NCI-H345 (cell line): ENCODE results near the gene LIMK2.
"Not testable (repeated sequence)": the region's sequence is repeated elsewhere in the genome, so short reads cannot be mapped to it uniquely, and the experiment has no call there.

Experiments used
- DNase-seq: peaks from one replicate; lab custom pipeline; 2025; lab: John Stamatoyannopoulos, UW

The LIMK2 gene

DNA sequence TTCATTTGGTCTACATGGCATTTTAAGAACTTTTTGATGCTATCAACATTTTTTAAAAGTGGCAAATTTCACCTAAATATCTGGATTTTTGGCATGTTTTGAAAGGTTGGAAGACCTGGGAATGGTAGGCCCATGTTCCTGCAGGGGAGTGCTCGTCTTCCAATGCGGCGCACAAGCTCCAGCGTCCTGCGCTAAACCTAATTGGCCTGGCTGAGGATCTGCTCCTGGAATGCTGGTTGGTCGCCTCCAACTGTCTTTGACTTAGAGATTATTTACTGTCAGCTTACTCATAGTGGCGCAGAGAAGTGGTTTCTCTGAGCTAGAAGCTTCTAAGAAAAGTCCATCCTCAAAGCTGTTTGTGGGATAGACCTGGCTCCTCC lies 626 bp upstream of the LIMK2 start:
- no peak for DNase-seq

DNA sequence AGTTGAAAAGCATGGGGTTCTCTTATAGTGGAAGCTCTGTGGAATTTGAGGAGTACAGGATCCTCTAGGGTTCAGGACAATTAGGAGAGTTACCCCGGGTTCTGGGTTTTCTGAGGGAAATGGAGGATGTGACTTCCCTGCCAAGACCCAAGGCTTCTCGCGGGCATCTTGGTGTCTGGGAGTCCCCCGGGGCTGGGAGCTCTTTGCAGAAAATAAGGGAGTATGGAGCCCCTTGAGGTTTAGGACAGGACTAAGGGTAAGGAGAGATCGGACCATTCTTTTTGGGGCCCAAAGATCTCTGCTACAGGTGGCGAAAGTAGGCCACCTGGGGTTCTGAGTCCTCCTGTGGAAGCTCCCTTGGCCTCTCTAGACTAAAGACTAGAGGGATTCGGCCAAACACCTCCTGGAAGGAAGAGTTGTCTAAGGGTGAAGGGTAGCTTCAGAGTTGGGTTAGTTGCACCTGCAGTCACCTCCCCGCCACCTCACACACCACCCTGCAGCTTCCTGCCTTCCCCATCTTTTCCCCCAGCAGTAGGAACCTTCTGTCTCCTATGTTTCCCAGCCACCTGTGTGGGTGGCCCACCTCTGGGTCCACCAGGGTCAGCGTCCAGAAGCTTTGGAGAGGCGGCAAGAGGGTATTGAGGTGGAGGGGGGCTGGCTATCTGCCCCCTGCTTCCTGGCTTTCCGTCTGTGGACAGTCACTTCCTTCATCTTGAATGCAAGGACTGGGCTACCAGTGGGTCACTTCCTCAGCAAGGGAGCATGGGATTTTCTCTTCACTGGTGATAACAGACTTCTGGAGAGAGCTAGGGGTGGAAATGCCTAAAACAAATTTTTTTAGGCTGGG lies 908 bp downstream of the LIMK2 start:
- DNase-seq, result no peak

DNA sequence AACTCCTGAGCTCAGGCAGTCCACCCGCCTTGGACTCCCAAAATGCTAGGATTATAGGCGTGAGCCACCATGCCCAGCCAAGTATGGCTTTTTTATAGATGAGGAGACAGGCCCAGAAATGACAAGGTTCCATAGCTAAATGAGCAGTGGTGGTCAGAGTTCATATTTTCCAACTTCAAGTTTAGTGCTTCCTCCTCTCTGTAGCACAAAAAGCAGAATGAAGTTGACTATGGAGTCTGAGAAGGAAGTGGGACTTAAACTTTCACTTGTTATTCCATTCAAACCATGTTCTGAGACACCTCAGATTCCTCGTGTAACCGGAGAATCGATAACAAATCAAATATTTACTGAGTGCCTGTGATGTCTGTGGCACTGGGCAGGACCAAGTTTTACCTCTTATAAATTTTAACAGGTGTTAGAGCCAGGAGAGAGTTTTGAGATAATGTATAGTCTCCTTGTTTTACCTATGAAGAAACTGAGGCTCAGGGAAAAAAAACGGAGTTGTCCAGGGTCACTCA lies 3.0 kb downstream of the LIMK2 start:
- DNase-seq, result no peak

DNA sequence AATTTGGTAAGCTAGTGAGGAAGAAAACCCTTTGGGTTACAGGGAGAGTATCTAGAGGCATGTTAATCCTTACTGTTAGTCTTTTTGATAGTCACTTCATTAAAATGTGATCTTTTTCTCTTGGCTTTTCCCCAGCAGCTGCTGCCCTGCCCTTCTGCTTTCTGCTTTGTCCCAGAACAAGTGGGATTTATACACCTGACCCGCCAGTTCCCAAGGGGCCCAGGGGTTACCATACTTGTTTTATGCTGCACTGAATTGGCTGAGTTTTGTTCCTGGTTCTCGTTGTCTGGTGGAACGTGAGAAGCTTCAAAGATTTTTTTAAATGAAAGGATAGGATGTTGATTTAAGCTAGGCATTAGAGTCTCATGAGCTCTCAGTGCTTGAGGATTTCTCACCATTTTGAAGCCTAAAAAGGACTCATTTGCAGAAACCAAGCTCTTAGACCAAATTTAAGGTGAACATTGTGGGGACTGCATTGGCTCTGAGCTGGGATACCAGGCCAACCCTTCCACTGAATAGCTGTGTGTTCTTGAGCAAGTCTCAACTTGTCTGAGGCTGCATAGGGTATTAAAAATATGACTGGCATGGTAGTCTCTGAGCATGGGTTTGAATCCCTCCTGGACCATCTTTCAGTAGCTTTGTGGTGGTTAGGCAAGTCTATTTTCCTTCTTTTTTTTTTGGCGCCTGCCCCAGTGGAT lies 6.6 kb downstream of the LIMK2 start:
- no peak for DNase-seq

DNA sequence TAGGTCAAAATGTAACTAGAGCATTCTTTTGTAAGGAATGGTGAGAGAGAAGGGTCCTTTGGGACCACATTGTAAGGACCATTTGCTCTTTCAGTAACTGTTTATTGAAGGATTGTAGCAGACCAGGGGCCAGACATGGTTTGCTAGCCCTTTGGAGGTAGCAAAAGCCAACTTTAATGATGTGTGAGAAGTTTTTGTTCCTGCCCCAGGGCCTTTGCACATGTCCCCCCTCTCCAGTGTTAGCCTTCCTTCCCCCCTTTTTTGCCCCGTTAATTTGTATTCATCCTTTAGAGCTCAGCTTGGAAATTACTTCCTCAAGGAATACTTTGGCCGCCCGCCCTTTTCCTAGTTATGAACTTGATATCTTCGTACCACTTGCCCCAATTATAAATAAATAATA lies 9.0 kb downstream of the LIMK2 start:
- no peak for DNase-seq

DNA sequence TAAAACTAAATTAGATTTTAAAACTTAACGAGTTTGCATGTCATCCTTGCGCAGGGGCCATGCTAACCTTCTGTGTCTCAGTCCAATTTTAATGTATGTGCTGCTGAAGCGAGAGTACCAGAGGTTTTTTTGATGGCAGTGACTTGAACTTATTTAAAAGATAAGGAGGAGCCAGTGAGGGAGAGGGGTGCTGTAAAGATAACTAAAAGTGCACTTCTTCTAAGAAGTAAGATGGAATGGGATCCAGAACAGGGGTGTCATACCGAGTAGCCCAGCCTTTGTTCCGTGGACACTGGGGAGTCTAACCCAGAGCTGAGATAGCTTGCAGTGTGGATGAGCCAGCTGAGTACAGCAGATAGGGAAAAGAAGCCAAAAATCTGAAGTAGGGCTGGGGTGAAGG lies 10.6 kb downstream of the LIMK2 start:
- no peak for DNase-seq

DNA sequence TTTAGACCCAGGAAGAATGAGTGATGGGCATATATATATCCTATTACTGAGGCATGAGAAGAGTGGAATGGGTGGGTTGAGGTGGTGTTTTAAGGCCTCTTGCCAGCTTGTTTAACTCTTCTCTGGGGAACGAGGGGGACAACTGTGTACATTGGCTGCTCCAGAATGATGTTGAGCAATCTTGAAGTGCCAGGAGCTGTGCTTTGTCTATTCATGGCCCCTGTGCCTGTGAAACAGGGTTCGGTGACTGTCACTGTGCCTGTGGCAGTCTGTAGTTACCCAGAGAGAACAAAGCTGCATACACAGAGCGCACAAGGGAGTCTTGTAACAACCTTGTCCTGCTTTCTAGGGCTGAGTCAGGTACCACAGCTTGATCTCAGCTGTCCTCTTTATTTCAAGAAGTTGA lies 11.7 kb downstream of the LIMK2 start:
- DNase-seq, result no peak

DNA sequence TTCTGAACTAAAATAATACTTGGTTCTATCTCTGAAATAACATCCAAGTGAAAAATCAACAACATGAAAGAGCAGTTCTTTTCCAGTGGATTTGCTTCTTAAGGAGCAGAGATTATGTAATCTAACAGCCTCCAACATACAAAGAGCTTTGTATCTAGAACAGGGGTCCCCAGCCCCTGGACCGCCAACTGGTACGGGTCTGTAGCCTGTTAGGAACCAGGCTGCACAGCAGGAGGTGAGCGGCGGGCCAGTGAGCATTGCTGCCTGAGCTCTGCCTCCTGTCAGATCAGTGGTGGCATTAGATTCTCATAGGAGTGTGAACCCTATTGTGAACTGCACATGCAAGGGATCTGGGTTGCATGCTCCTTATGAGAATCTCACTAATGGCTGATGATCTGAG lies 12.6 kb downstream of the LIMK2 start:
- DNase-seq, result not testable (repeated sequence)

DNA sequence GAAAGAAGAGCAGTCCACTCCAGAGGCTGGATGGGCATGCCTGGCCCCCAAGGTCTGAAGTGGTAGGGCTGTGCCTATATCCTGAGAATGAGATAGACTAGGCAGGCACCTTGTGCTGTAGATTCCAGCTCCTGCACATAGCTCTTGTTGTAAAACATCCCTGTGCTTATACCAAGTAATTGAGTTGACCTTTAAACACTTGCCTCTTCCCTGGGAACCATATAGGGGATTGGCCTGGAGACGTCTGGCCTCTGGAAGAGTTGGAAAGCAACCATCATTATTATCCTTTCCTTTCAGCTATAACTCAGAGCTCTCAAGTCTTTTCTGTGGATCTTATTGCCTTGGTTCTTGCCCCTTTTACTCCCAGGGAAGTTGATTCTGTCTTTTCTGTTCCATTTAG lies 15.1 kb downstream of the LIMK2 start:
- DNase-seq, result no peak

DNA sequence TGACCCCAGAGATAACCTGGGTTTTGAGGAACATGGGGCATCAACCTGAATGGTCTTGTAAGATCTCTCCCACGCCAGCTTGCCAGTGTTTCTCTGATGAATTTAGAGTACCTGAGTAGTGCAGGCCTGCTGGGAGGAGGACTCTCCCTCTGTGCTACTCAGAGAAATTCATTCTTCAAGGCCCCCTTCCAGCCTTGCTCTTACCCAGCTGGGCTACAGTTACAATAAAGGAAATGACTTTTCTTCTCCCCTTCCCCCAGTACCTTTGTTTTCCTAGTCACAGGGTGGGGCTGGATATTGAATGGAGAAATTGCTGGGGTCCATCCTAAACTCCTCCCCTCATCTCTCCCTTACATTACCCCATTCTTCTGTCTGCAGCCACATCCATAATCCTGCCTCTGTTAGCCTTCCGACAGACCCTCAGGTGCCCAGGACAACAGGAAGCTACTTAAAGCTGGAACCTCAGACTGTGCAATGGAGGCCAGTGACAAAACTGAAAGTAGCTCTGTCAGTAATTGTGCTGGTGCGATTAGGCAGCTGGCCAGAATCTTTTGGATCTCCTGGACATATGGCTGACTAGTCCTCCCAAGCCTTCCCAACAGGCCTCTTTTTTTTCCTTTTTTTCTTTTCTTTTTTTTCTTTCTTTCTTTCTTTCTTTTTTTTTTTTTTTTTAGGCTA lies 17.4 kb downstream of the LIMK2 start:
- DNase-seq, result no peak

DNA sequence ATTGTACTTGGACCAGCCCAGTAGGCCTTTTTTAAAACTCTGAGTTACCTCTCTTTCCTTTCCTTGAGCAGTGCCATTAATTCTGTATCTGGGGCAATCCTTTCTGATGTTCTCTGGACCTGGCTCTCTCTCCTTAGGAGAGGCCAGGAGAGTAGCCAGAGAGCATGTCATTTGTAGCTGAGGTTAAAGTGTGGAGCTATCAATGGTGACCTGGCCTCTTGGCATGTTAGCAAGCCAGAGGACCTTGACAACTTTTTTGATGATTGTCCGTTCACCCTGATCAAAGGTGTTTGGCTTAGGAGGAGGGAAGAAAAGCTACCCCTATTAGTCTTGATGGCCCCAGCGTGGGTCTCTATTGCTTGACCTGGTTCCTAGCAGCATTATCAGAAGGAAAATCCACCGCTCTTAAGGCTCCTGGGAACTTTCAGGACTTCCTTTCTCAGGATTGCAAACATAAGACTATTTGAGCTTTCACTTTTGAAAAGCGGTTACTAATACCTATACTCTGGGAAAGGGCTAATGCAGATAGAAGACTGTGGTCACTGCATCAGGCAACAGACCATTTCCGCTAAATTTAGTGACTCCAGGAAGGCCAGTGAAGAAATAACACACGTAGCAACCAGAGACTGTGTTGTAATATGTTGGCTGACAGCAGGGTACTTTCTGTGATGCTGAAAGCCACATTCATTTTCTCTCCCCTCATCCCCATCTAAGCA lies 18.2 kb downstream of the LIMK2 start:
- DNase-seq, result no peak

DNA sequence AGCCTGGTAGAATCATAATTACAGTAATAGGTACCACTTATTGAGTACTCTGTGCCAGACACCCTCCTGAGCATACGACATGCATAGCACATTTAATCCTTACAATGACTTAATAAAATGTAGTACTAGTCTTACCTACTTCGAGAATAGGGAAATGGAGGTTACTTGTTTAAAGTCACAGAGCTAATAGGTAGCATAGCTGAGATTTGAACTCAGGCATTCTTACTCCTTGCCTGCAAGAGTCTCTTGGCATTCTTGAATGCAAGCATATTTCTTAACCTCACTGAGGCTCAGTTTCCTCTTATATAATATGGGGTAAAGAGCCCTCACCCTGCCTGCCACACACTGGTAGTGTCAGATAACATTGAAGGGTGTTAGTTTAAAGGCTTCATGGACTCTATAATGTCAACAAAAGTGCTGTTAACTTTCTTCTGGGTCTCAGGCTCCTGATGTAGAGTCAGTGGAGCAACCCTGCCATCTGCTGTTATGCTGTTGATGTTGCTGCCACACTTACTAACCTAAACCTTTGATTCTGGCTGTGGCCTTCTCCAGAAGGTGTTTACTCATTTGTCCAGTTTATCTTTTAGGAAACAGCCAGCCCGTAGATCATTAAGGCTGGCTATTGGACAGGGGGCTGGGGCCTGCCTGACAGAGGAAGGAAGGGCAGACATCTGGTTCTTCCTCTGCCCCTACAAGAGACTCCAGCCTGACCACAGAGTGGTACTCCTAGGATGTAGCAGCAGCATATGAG lies 18.9 kb downstream of the LIMK2 start:
- no peak for DNase-seq

DNA sequence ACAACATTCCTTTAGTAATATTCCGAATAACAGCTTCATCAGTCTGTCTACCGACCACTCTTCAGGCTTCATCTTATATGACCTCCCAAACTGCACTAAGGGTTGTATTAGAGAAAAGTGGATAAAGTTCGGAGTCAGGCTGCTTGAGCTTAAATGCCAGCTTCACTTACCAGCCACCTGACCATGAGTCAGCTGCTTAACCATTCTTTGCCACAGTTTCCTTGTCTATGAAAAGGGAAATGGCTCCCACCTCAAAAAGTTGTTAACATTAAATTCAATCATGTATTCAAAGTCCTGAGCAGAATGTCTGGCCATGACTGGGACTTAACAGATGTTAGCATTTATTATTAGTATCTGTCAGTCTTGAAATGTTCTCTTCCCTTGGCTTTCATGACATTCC lies 20.9 kb downstream of the LIMK2 start:
- no peak for DNase-seq

DNA sequence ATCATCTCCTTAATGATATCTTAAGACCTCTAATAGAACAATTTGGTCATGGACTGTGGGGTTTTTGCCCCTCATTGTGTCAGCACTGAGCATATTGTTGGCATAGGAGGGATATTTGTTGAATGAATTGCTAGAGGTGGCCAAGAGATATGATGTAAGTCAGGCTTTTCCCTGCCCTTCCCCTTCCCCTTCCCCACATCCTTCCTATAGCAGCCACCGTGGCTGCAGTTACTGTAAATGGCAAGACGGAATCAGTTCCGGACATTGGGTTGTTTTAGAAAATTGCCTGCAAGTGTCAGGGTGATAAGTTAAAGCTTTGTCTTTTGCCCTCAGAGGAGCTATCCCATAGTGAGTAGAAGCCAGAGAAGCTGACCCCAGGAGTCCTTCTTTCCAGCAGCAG lies 23.0 kb downstream of the LIMK2 start:
- DNase-seq, result no peak

DNA sequence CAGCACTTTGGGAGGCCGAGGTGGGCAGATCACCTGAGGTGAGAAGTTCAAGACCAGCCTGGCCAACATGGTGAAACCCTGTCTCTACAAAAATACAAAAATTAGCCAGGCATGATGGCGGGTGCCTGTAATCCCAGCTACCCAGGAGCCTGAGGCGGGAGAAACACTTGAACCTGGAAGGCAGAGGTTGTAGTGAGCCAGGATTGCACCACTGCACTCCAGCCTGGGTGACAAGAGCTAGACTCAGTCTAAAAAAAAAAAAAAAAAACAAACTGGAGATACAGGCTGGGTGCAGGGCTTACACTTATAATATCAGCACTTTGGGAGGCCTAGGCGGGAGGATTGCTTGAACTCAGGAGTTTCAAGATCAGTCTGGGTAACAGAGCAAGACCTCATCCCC lies 23.9 kb downstream of the LIMK2 start:
- DNase-seq, result not testable (repeated sequence)

DNA sequence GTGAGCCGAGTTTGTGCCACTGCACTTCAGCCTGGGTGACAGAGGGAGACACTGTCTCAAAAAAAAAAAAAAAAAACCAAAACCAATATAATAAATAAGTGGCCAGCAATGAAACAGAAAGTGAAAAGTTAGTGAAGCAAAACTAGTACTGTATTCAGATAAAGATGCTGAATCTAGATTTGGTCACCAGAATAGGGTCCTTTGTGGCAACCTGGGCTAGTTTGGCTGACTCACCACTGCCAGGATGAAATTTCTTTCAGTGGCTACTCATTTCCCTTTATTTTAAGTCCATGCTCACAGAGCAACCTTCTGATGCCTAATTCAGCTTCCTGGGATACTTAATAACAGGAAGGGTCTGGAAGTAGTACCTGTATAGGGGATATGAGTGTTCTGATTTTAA lies 26.0 kb downstream of the LIMK2 start:
- DNase-seq, result no peak

DNA sequence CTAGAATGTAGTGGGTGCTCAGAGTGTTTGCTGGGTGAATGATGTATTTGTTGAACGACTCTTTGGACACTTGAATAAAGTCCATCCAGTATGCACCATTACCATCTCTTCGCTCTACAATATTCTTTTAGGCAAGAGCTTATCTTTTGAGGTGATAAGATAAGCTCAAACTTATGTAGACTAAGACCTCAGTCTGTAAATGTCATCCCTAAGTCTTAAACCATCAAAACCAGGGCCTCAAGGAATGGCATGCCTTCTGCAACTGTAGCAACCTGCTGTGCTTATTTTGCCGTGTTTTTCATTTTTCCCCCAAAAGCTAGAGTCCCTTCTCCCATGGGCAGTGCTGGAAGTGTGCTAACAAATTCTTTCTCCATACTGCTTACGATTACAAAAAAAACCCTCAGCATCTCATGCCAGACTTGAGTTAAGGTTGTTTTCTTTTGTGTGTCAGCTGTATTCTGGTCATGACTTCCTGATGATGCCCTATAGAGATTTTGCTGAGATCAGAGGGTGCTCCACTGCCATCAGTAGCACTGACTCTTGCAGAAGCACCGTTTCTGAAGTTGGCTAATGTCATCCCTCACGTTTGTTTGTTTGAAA lies 27.8 kb downstream of the LIMK2 start:
- no peak for DNase-seq

DNA sequence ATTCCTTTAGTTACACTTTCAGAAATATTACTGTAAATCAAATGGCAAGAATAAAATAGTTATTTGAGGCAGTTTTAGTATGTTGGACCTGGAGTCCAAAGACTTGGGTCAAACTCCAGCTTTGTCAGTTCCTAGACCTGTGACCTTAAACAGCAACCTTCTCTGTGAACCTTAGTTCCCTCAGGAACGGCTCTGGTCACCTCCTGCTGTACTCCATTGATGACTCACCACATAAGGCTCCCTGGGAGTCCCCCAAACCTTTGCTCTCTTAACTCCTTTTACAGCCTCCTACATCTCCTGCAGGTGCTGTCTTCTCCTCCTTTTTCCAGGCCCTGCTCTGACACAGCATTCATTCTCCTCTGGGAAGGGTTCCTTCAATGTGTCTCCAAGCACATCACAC lies 29.1 kb downstream of the LIMK2 start:
- no peak for DNase-seq

DNA sequence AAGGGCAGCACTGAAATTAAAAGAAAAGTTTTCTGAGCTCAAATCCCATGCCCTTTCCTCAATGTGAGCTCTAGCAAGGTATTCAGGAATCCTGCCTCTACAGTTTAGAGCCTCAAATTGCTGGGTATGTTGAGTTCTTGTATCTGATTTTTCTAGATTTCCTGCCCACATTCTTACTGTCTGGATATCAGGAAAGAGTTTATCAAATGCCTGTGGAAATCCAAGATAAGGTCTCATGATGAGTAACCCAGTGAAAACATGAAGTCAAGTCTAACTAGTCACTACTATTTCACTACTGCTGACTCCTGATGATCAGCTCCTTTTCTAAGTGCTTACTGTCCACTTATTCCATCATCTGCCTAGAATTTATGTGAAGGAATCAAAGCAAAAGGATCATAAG lies 29.8 kb downstream of the LIMK2 start:
- DNase-seq, result no peak

DNA sequence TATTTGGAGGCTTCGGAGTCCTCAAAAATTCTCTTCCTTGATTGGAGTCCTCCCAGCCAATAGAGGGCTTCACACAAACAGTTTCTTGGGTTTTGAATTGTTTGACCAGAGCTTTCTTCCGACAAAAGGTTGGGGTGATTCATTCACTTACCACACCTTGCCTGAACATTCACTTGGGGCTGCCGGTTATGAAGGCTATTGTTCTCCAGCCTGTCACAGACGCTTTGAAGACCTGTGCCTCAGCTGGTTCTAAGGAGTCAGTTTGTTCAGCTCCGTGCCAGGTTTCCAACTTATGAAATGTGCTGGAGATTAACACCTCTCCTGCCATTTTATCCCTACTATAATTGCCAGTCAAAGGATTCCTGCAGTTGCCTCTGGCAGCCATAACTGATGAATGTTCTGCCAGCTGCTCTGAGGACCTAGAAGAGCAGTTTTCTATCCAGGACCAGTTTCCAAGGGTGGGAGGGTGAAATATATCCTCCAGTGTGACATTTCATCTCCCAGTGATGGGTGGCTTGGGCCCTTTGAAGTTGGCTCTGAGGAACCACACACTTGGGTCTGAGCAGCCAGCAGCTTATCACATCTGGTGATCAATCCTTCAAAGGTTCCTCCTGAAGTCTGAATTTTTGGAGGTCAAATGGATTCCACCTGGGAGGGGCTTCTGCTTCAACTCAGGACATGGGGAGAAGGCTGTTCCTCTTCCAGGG lies 31.4 kb downstream of the LIMK2 start:
- no peak for DNase-seq
